ENCODE data around the gene SDK2.

The SDK2 gene

GRCh38 chr17:73644145-73645049 lies at the start of gene SDK2:
TSS of gene SDK2 (minus strand) at chr17:73644445. CDS start at chr17:73644088, 357 bp downstream.
- DNase-seq = no peak

- DNase-seq = no peak
Observed at GRCh38 chr17:73693071-73693470, 48.8 kb upstream of the SDK2 start.

- no peak for DNase-seq
Observed at GRCh38 chr17:73691321-73691766, 47.1 kb upstream of the SDK2 start.

GRCh38 chr17:73690676-73691075 lies 46.4 kb upstream of the SDK2 start:
- DNase-seq = no peak

- no peak for DNase-seq
Observed at GRCh38 chr17:73689596-73690275, 45.5 kb upstream of the SDK2 start.

GRCh38 chr17:73686961-73687360 lies 42.7 kb upstream of the SDK2 start:
- no peak for DNase-seq

- DNase-seq = no peak
Observed at GRCh38 chr17:73686126-73686525, 41.9 kb upstream of the SDK2 start.

- DNase-seq = no peak
Observed at GRCh38 chr17:73684183-73684582, 39.9 kb upstream of the SDK2 start.

GRCh38 chr17:73683771-73684170 lies 39.5 kb upstream of the SDK2 start:
- no peak for DNase-seq

- no peak for DNase-seq
Observed at GRCh38 chr17:73681946-73682345, 37.7 kb upstream of the SDK2 start.

- no peak for DNase-seq
Observed at GRCh38 chr17:73679476-73679875, 35.2 kb upstream of the SDK2 start.

- DNase-seq = no peak
Observed at GRCh38 chr17:73678999-73679398, 34.8 kb upstream of the SDK2 start.

GRCh38 chr17:73669771-73670170 lies 25.5 kb upstream of the SDK2 start:
- no peak for DNase-seq

GRCh38 chr17:73667181-73667959 lies 23.1 kb upstream of the SDK2 start:
- DNase-seq = no peak

GRCh38 chr17:73663614-73664013 lies 19.4 kb upstream of the SDK2 start:
- no peak for DNase-seq

GRCh38 chr17:73660366-73660765 lies 16.1 kb upstream of the SDK2 start:
- no peak for DNase-seq

GRCh38 chr17:73658821-73659515 lies 14.7 kb upstream of the SDK2 start:
- no peak for DNase-seq

- DNase-seq = peak; percentile 25
Observed at GRCh38 chr17:73657473-73658116, 13.3 kb upstream of the SDK2 start.

GRCh38 chr17:73654241-73654640 lies 10.0 kb upstream of the SDK2 start:
- no peak for DNase-seq

- no peak for DNase-seq
Observed at GRCh38 chr17:73653810-73654209, 9.6 kb upstream of the SDK2 start.

- no peak for DNase-seq
Observed at GRCh38 chr17:73652886-73653480, 8.7 kb upstream of the SDK2 start.
